ENCODE measurements around the gene TRPV3.

TRPV3 gene

DNA sequence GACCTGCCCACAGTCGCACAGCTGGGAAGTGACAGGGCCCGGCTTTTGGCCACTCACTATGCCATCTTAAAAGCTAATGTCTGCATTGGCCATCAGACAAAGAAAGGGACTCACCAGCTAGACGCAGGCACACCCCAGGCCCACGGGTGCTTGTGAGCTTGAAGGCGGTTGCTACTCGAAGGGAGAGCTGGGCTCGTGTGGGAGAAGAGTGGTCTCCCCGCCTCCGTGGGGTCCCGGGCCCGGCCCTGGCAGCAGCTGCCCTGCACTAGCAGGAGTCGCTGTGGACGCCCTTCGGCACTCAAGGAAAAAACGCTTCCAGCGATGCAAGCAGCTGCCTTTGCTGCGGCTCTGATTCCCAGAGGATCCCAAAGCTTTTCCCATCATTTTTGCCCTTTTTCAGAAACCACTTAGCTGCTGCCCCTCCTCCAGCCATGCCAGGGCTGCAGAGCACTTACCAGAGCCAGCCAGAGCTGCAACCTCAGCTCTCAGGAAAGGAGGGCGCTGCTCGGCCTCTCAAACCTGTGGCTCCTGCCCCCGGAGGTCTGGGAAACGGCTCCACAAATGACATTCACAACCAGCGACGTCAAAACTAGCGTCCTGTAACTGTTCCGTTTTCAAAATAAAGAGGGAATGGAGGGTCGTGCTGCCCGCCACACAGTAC is 39.3 kb upstream of the TRPV3 start:
- TF ChIP-seq, protein P1, sequence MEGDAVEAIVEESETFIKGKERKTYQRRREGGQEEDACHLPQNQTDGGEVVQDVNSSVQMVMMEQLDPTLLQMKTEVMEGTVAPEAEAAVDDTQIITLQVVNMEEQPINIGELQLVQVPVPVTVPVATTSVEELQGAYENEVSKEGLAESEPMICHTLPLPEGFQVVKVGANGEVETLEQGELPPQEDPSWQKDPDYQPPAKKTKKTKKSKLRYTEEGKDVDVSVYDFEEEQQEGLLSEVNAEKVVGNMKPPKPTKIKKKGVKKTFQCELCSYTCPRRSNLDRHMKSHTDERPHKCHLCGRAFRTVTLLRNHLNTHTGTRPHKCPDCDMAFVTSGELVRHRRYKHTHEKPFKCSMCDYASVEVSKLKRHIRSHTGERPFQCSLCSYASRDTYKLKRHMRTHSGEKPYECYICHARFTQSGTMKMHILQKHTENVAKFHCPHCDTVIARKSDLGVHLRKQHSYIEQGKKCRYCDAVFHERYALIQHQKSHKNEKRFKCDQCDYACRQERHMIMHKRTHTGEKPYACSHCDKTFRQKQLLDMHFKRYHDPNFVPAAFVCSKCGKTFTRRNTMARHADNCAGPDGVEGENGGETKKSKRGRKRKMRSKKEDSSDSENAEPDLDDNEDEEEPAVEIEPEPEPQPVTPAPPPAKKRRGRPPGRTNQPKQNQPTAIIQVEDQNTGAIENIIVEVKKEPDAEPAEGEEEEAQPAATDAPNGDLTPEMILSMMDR (IDR thresholded peaks at IDR 0.05; ENCODE audit: low read length): no peak
- no peak overlapping the region for H2AFZ ChIP-seq (ENCODE audit: low read length)
- no peaks in the 10 kb centered on the region for H3K27me3 ChIP-seq (ENCODE audit: insufficient read depth, low read length)
- H3K9me3 ChIP-seq (ENCODE audit: low read length): no peaks in the 10 kb centered on the region
- no peak overlapping the region for H3K27ac ChIP-seq (ENCODE audit: low read depth, low read length, poor library complexity, severe bottlenecking)
- no peak overlapping the region for H3K4me3 ChIP-seq (ENCODE audit: low read depth, low read length, poor library complexity, severe bottlenecking)
- H3F3A ChIP-seq (ENCODE audit: insufficient read depth, low read length): no peaks in the 10 kb centered on the region
- no peak overlapping the region for H3K9ac ChIP-seq (ENCODE audit: low read length)
- no peaks in the 10 kb centered on the region for H4K20me1 ChIP-seq (ENCODE audit: insufficient read depth, low read length)
- no peaks in the 10 kb centered on the region for H3K4me1 ChIP-seq (ENCODE audit: insufficient read depth, low read length, severe bottlenecking)
- no peak overlapping the region for H3K4me2 ChIP-seq (ENCODE audit: low read length)
- no peaks in the 10 kb centered on the region for H3K9me2 ChIP-seq (ENCODE audit: low read depth, low read length)
- no peaks in the 10 kb centered on the region for H3K36me3 ChIP-seq (ENCODE audit: insufficient read depth, low read length)
- no peaks in the 10 kb centered on the region for H3K79me2 ChIP-seq (ENCODE audit: insufficient read depth, low read length)

DNA sequence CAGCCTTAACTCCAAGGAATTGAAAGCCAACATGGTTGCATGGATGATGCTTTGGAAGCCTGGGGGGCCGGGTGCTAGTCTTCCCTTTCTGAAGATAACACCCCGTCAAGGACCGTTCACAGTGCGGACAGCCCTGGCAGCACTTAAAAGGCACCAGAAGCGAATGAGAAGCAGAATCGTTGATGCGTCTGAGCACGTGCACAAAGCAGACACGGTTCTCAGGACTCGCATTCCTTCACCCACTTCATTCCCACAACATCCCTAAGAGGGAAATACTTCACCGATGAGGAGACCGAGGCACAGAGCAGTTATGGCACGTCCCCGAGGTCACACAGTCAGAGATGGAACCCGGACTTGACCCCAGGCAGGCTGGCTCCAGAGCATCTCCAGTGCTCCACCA is 37.4 kb upstream of the TRPV3 start:
- H4K20me1 ChIP-seq (ENCODE audit: insufficient read depth, low read length): no peaks in the 10 kb centered on the region
- no peak overlapping the region for H3K4me2 ChIP-seq (ENCODE audit: low read length)
- no peaks in the 10 kb centered on the region for H3K27me3 ChIP-seq (ENCODE audit: insufficient read depth, low read length)
- H3K4me3 ChIP-seq (ENCODE audit: low read depth, low read length, poor library complexity, severe bottlenecking): no peak overlapping the region
- H2AFZ ChIP-seq (ENCODE audit: low read length): no peak overlapping the region
- H3K9me3 ChIP-seq (ENCODE audit: low read length): no peaks in the 10 kb centered on the region
- H3K27ac ChIP-seq (ENCODE audit: low read depth, low read length, poor library complexity, severe bottlenecking): no peak overlapping the region
- H3K36me3 ChIP-seq (ENCODE audit: insufficient read depth, low read length): 0 out of 2 replicates have a peak, but pooled peaks cover 2% of the 10 kb centered on the region
- H3K79me2 ChIP-seq (ENCODE audit: insufficient read depth, low read length): no peaks in the 10 kb centered on the region
- H3K4me1 ChIP-seq (ENCODE audit: insufficient read depth, low read length, severe bottlenecking): no peaks in the 10 kb centered on the region
- TF ChIP-seq, protein P1 (IDR thresholded peaks at IDR 0.05; ENCODE audit: low read length): no peak
- no peak for TF ChIP-seq EZH2 (IDR thresholded peaks at IDR 0.05; ENCODE audit: borderline replicate concordance, low read length)
- no peaks in the 10 kb centered on the region for H3F3A ChIP-seq (ENCODE audit: insufficient read depth, low read length)
- H3K9ac ChIP-seq (ENCODE audit: low read length): no peak overlapping the region
- H3K9me2 ChIP-seq (ENCODE audit: low read depth, low read length): no peaks in the 10 kb centered on the region

DNA sequence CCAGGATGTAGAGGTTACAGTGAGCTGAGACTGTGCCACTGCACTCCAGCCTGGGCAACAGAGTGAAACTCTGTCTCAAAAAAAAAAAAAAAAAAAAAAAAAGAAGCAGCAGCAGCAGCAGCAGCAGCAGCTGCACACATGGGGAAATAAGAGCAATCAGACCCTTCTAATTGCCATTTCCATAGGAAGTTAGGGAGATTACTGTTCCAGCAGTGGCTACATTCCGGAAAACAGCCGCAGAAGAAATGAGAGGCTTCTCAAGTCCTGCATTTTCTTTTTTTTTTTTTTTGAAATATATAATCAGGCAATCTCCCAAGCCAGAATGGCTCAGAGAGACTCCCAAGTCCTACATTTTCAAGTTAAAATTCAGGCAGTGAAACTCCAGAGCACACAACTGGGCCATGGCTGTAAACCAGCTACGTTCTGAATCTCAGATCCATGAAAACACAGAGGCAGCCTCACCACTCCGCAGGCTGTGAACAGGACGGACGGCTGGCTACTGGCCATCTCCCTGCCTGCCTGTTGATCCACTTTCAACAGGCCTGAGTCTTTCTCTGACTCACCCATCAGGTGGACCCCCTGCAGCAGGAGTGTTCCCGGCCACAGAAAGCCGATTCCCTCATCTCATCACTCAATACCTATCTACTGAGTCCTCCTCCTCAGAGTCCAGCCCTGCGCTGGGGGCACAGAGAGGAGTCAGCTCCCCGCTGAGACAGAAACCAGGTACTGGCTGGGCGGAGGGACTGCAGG is 36.6 kb upstream of the TRPV3 start:
- H3K9ac ChIP-seq (ENCODE audit: low read length): no peak overlapping the region
- TF ChIP-seq, protein P1 (IDR thresholded peaks at IDR 0.05; ENCODE audit: low read length): no peak
- no peak for TF ChIP-seq EZH2 (IDR thresholded peaks at IDR 0.05; ENCODE audit: borderline replicate concordance, low read length)
- H3F3A ChIP-seq (ENCODE audit: insufficient read depth, low read length): no peaks in the 10 kb centered on the region
- 0 out of 2 replicates have a peak, but pooled peaks cover 3% of the 10 kb centered on the region for H3K36me3 ChIP-seq (ENCODE audit: insufficient read depth, low read length)
- no peaks in the 10 kb centered on the region for H3K4me1 ChIP-seq (ENCODE audit: insufficient read depth, low read length, severe bottlenecking)
- H3K79me2 ChIP-seq (ENCODE audit: insufficient read depth, low read length): no peaks in the 10 kb centered on the region
- H4K20me1 ChIP-seq (ENCODE audit: insufficient read depth, low read length): no peaks in the 10 kb centered on the region
- H3K9me3 ChIP-seq (ENCODE audit: low read length): no peaks in the 10 kb centered on the region
- no peak overlapping the region for H2AFZ ChIP-seq (ENCODE audit: low read length)
- no peaks in the 10 kb centered on the region for H3K27me3 ChIP-seq (ENCODE audit: insufficient read depth, low read length)
- H3K4me3 ChIP-seq (ENCODE audit: low read depth, low read length, poor library complexity, severe bottlenecking): no peak overlapping the region
- no peaks in the 10 kb centered on the region for H3K9me2 ChIP-seq (ENCODE audit: low read depth, low read length)
- no peak overlapping the region for H3K27ac ChIP-seq (ENCODE audit: low read depth, low read length, poor library complexity, severe bottlenecking)
- no peak overlapping the region for H3K4me2 ChIP-seq (ENCODE audit: low read length)
